Gastrocnemius medialis (tissue), 4 donors: ENCODE results near the gene CBFA2T2.

Source experiments
- POLR2A ChIP-seq, 2 donors: fragments of 450-650 bp; IDR thresholded peaks; one replicate each; pipeline ENCODE4 v1.6.1; 2017; ENCODE audit warnings: antibody characterized with exemption in 2 of 2, mild to moderate bottlenecking in 2 of 2, moderate library complexity in 2 of 2
- TF ChIP-seq, protein P1 (sequence below), 5 experiments: fragments of 450-650 bp in 3 of 5; fragments of 200-600 bp in 2 of 5; sonication (generic) in 2 of 5; IDR thresholded peaks in 4 of 5; conservative IDR thresholded peaks in 1 of 5; 1 replicate in 4 of 5; 2 replicates in 1 of 5; pipeline ENCODE4 v1.5.1; 2016 to 2019; ENCODE audit warnings: antibody characterized with exemption in 5 of 5, mild to moderate bottlenecking in 3 of 5, moderate library complexity in 3 of 5

DNA sequence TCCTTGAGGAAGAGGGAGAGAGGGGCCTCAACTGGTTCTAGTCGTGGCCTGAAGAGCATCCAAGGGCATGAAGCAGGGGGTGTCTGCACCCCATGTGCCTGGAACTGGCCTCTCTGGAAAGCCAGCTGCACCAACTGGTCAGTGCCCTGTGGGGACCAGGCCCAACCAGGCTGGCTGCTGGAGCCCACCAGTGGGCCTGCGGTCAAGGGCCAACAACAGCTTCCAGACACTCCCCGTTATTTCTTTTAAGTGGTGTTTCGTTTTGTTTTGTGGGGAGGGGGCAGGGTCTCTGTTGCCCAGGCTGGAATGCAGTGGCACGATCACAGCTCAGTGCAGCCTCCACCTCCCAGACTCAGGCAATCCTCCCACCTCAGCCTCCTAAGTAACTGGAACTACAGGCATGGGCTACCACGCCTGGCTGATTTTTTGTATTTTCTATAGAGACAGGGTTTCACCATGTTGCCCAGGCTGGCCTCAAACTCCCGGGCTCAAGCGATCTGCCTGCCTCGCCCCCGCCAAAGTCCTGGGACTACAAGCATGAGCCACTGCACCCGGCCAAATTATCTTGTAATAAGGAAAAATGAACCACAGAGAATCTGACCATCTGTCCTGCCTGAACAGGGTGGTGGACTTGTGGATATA is 160.3 kb downstream of the CBFA2T2 start:
- TF ChIP-seq POLR2A (IDR thresholded peaks at IDR 0.05), result no peak
- TF ChIP-seq, protein P1, sequence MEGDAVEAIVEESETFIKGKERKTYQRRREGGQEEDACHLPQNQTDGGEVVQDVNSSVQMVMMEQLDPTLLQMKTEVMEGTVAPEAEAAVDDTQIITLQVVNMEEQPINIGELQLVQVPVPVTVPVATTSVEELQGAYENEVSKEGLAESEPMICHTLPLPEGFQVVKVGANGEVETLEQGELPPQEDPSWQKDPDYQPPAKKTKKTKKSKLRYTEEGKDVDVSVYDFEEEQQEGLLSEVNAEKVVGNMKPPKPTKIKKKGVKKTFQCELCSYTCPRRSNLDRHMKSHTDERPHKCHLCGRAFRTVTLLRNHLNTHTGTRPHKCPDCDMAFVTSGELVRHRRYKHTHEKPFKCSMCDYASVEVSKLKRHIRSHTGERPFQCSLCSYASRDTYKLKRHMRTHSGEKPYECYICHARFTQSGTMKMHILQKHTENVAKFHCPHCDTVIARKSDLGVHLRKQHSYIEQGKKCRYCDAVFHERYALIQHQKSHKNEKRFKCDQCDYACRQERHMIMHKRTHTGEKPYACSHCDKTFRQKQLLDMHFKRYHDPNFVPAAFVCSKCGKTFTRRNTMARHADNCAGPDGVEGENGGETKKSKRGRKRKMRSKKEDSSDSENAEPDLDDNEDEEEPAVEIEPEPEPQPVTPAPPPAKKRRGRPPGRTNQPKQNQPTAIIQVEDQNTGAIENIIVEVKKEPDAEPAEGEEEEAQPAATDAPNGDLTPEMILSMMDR (IDR thresholded peaks at IDR 0.05 in 4 of 5, conservative IDR thresholded peaks at IDR 0.05 in 1 of 5), result no peak
